ENCODE data around the gene OR2G2. TPM values are rescaled to one million over a fixed set of nuclear protein-coding genes. Genes with fewer than 3 reads are reported as not detected.

Gene OR2G2
- total RNA-seq, 1 donor from 2014 or later, result not detected

- Histone ChIP-seq H3K27me3 (ENCODE audit: control insufficient read depth, insufficient read depth, low read length) (no peaks in the 10 kb centered on the region), H3K4me3 (ENCODE audit: low read depth, low read length) (no peak overlapping the region), H3K36me3 (ENCODE audit: control insufficient read depth, insufficient read depth, low read length) (no peaks in the 10 kb centered on the region)
- no peak for FAIRE-seq
- TF ChIP-seq CTCF (IDR thresholded peaks at IDR 0.05; ENCODE audit: insufficient read depth, low read length, severe bottlenecking), result no peak
- no peak for DNase-seq (ENCODE audit: low read depth)
Observed at GRCh38 chr1:247613405-247613804, 25.2 kb downstream of the OR2G2 start.

GRCh38 chr1:247614625-247615024, 26.5 kb downstream of the OR2G2 start:
- DNase-seq (ENCODE audit: low read depth), result no peak
- Histone ChIP-seq H3K36me3 (ENCODE audit: control insufficient read depth, insufficient read depth, low read length) (no peaks in the 10 kb centered on the region), H3K4me3 (ENCODE audit: low read depth, low read length) (no peak overlapping the region), H3K27me3 (ENCODE audit: control insufficient read depth, insufficient read depth, low read length) (no peaks in the 10 kb centered on the region)
- FAIRE-seq, result no peak
- no peak for TF ChIP-seq CTCF (IDR thresholded peaks at IDR 0.05; ENCODE audit: insufficient read depth, low read length, severe bottlenecking)

GRCh38 chr1:247627951-247628350, 39.8 kb downstream of the OR2G2 start:
- FAIRE-seq (no peak), DNase-seq (ENCODE audit: low read depth) (no peak)
- Histone ChIP-seq H3K4me3 (ENCODE audit: low read depth, low read length) (no peak overlapping the region), H3K36me3 (ENCODE audit: control insufficient read depth, insufficient read depth, low read length) (no peaks in the 10 kb centered on the region), H3K27me3 (ENCODE audit: control insufficient read depth, insufficient read depth, low read length) (no peaks in the 10 kb centered on the region)
- no peak for TF ChIP-seq CTCF (IDR thresholded peaks at IDR 0.05; ENCODE audit: insufficient read depth, low read length, severe bottlenecking)

- no peaks in the 10 kb centered on the region for H3K36me3 ChIP-seq (ENCODE audit: control insufficient read depth, insufficient read depth, low read length)
- FAIRE-seq, result no peak
- H3K4me3 ChIP-seq (ENCODE audit: low read depth, low read length), result no peak overlapping the region
- no peaks in the 10 kb centered on the region for H3K27me3 ChIP-seq (ENCODE audit: control insufficient read depth, insufficient read depth, low read length)
- DNase-seq (ENCODE audit: low read depth), result no peak
- no peak for TF ChIP-seq CTCF (IDR thresholded peaks at IDR 0.05; ENCODE audit: insufficient read depth, low read length, severe bottlenecking)
Observed at GRCh38 chr1:247638011-247638410, 49.9 kb downstream of the OR2G2 start.

GRCh38 chr1:247638781-247639180, 50.6 kb downstream of the OR2G2 start:
- FAIRE-seq (no peak), DNase-seq (ENCODE audit: low read depth) (no peak)
- Histone ChIP-seq H3K27me3 (ENCODE audit: control insufficient read depth, insufficient read depth, low read length) (no peaks in the 10 kb centered on the region), H3K36me3 (ENCODE audit: control insufficient read depth, insufficient read depth, low read length) (no peaks in the 10 kb centered on the region), H3K4me3 (ENCODE audit: low read depth, low read length) (no peak overlapping the region)
- no peak for TF ChIP-seq CTCF (IDR thresholded peaks at IDR 0.05; ENCODE audit: insufficient read depth, low read length, severe bottlenecking)

Other genes with a start within 250 kb of the OR2G2 start
- gene NLRP3, start 172.2 kb upstream of the OR2G2 start, total RNA-seq, result under 0.01 TPM in 2 replicates
- gene OR2B11, start 130.3 kb upstream of the OR2G2 start, total RNA-seq, result not detected in 2 replicates
- not detected in 2 replicates for gene OR2C3, start 51.9 kb upstream of the OR2G2 start, total RNA-seq
- gene GCSAML, start 39.2 kb upstream of the OR2G2 start, total RNA-seq, result not detected in 2 replicates
- gene OR2G3, start 17.2 kb downstream of the OR2G2 start, total RNA-seq, result not detected in 2 replicates
- not detected in 2 replicates for gene OR13G1, start 91.4 kb downstream of the OR2G2 start, total RNA-seq
- not detected in 2 replicates for gene OR6F1, start 128.3 kb downstream of the OR2G2 start, total RNA-seq
- gene OR14K1, start 150.3 kb downstream of the OR2G2 start, total RNA-seq, result not detected in 2 replicates
- not detected in 2 replicates for gene OR14A2, start 159.8 kb downstream of the OR2G2 start, total RNA-seq
- not detected in 2 replicates for gene OR1C1, start 172.2 kb downstream of the OR2G2 start, total RNA-seq
- not detected in 2 replicates for gene OR14A16, start 235.8 kb downstream of the OR2G2 start, total RNA-seq

All from bronchial epithelial cell (primary cell).